Endothelial cell (in vitro differentiated cells): ENCODE data around the gene EIF5A. TPM values are rescaled to one million over a fixed set of nuclear protein-coding genes. Genes with fewer than 3 reads are reported as not detected.

Experiments
- DNase-seq: peaks from one replicate; pipeline ENCODE4 v3.0.0; 2021; ENCODE audit warnings: low spot score
- H3K27ac Mint-ChIP-seq: one replicate; pipeline ENCODE4 v1.8.0; 2021; ENCODE audit warnings: mixed read lengths, inconsistent platforms; ENCODE audit not compliant: unreplicated experiment
- H3K27me3 Mint-ChIP-seq: one replicate; pipeline ENCODE4 v1.8.0; 2021; ENCODE audit warnings: mild to moderate bottlenecking, moderate library complexity, mixed read lengths, inconsistent platforms; ENCODE audit not compliant: unreplicated experiment
- H3K36me3 Mint-ChIP-seq: one replicate; pipeline ENCODE4 v1.8.0; 2021; ENCODE audit warnings: mild to moderate bottlenecking, low read depth, mixed read lengths, inconsistent platforms; ENCODE audit not compliant: unreplicated experiment
- H3K4me1 Mint-ChIP-seq: one replicate; pipeline ENCODE4 v1.8.0; 2021; ENCODE audit warnings: mild to moderate bottlenecking, mixed read lengths, inconsistent platforms; ENCODE audit not compliant: unreplicated experiment
- H3K4me3 Mint-ChIP-seq: one replicate; pipeline ENCODE4 v1.8.0; 2021; ENCODE audit warnings: mild to moderate bottlenecking, mixed read lengths, inconsistent platforms; ENCODE audit not compliant: unreplicated experiment
- H3K9me3 Mint-ChIP-seq: one replicate; pipeline ENCODE4 v1.8.0; 2021; ENCODE audit warnings: mixed read lengths, inconsistent platforms; ENCODE audit not compliant: unreplicated experiment
- CTCF ChIP-seq: fragments of 200-600 bp; sonication (generic); IDR thresholded peaks from one replicate; pipeline ENCODE4 v1.5.0; 2021; ENCODE audit warnings: antibody characterized with exemption; ENCODE audit not compliant: unreplicated experiment
- total RNA-seq: library from RNA; stranded (reverse); fragmentation: NEBNext Ultra II Directional; extraction: Animal tissue kit (Norgen Biotek cat#: 25700); gene quantifications from one replicate; pipeline ENCODE4 v1.2.1, GENCODE V29; 2021; ENCODE audit not compliant: unreplicated experiment

EIF5A gene
- total RNA-seq, 1 donor from 2014 or later: 362 TPM

GRCh38 chr17:7260651-7261378 is 46.6 kb upstream of the EIF5A start:
- TF ChIP-seq CTCF: no peak
- Mint-ChIP-seq H3K27ac (no peak overlapping the region), H3K4me3 (no peak overlapping the region), H3K36me3 (peaks cover 14% of the 10 kb centered on the region), H3K27me3 (peaks cover 11% of the 10 kb centered on the region), H3K4me1 (peaks cover 17% of the 10 kb centered on the region), H3K9me3 (no peaks in the 10 kb centered on the region)
- DNase-seq: peak; percentile 31

- Mint-ChIP-seq H3K4me3 (peak overlapping the region; percentile 93), H3K27me3 (peaks cover 9% of the 10 kb centered on the region), H3K4me1 (peaks cover 17% of the 10 kb centered on the region), H3K27ac (peak overlapping the region; percentile 77), H3K36me3 (peaks cover 9% of the 10 kb centered on the region), H3K9me3 (no peaks in the 10 kb centered on the region)
- no peak for TF ChIP-seq CTCF
- DNase-seq: peak; percentile 26
These were observed 45.8 kb upstream of the EIF5A start for GRCh38 chr17:7261379-7262191.

GRCh38 chr17:7262192-7262934 is 45.1 kb upstream of the EIF5A start, which contains the start of gene CLDN7:
Gene CLDN7, minus strand, starts transcription at chr17:7262478. Its CDS starts 435 bp downstream, at chr17:7262043.
- Mint-ChIP-seq H3K27ac (peak within 1 kb of the TSS; percentile 80), H3K36me3 (peaks cover 6% of the 10 kb centered on the region), H3K4me3 (peak within 1 kb of the TSS; percentile 96), H3K4me1 (peaks cover 20% of the 10 kb centered on the region), H3K27me3 (peaks cover 9% of the 10 kb centered on the region), H3K9me3 (no peaks in the 10 kb centered on the region)
- TF ChIP-seq CTCF: no peak
- peak; percentile 26 for DNase-seq

- peak; percentile 55 for DNase-seq
- H3K27ac Mint-ChIP-seq: peak overlapping the region; percentile 80
- peaks cover 6% of the 10 kb centered on the region for H3K36me3 Mint-ChIP-seq
- H3K9me3 Mint-ChIP-seq: no peaks in the 10 kb centered on the region
- H3K4me3 Mint-ChIP-seq: peak overlapping the region; percentile 96
- H3K27me3 Mint-ChIP-seq: peaks cover 9% of the 10 kb centered on the region
- H3K4me1 Mint-ChIP-seq: peaks cover 20% of the 10 kb centered on the region
- TF ChIP-seq CTCF: no peak
These were observed 44.3 kb upstream of the EIF5A start for GRCh38 chr17:7262935-7263800.
